A673 (cell line): ENCODE measurements around the gene PEAK3. TPM values are rescaled to one million over a fixed set of nuclear protein-coding genes. Genes with fewer than 3 reads are reported as not detected.

Source experiments
- BruUV-seq: library from RNA; stranded (reverse); fragments of 400-500 nt; replicated peaks from 2 replicates; lab custom pipeline; 2021; lab: Mats Ljungman, UMichigan
- CTCF ChIA-PET: fragments of 300-600 bp; sonication (Branson Sonifier 250); formaldehyde crosslinking; loops from one replicate; lab custom pipeline; 2022; ENCODE audit warnings: antibody characterized with exemption; lab: Charles Lee
- POLR2A ChIA-PET: fragments of 300-600 bp; sonication (Branson Sonifier 250); formaldehyde crosslinking; loops from one replicate; lab custom pipeline; 2022; ENCODE audit warnings: antibody characterized with exemption; ENCODE audit not compliant: low non-redundant PET; lab: Charles Lee
- DNase-seq: peaks from one replicate; pipeline ENCODE4 v3.0.0-alpha.2; 2015; ENCODE audit warnings: low spot score
- H3K27ac ChIP-seq: fragments of 200-600 bp; sonication (generic); 2 replicates; pipeline ENCODE4 v1.5.1; 2016; ENCODE audit warnings: mixed run types, low read depth, mild to moderate bottlenecking, mixed read lengths, antibody characterized with exemption, low read length; ENCODE audit not compliant: poor library complexity, severe bottlenecking
- H3K27me3 ChIP-seq: fragments of 200-600 bp; sonication (generic); replicated peaks from 2 replicates; pipeline ENCODE4 v1.6.1; 2017; ENCODE audit warnings: mixed run types, low read depth, mild to moderate bottlenecking, mixed read lengths, antibody characterized with exemption, low read length; ENCODE audit not compliant: insufficient read depth, poor library complexity
- H3K36me3 ChIP-seq: fragments of 200-600 bp; sonication (generic); 2 replicates; pipeline ENCODE4 v1.6.1; 2016; ENCODE audit warnings: mixed run types, mild to moderate bottlenecking, mixed read lengths, antibody characterized with exemption, low read length; ENCODE audit not compliant: insufficient read depth, poor library complexity, severe bottlenecking
- H3K4me1 ChIP-seq: fragments of 200-600 bp; sonication (generic); 2 replicates; pipeline ENCODE4 v1.6.1; 2017; ENCODE audit warnings: mixed run types, mild to moderate bottlenecking, mixed read lengths, antibody characterized with exemption, low read length; ENCODE audit not compliant: insufficient read depth, poor library complexity, severe bottlenecking
- H3K4me3 ChIP-seq: fragments of 200-600 bp; sonication (generic); 2 replicates; pipeline ENCODE4 v1.5.1; 2016; ENCODE audit warnings: low read depth, mixed run types, mild to moderate bottlenecking, mixed read lengths, low read length; ENCODE audit not compliant: poor library complexity, severe bottlenecking
- H3K9me3 ChIP-seq: fragments of 200-600 bp; sonication (generic); 2 replicates; pipeline ENCODE4 v1.6.1; 2016; ENCODE audit warnings: mixed run types, low read depth, mild to moderate bottlenecking, mixed read lengths, antibody characterized with exemption, low read length; ENCODE audit not compliant: poor library complexity, severe bottlenecking
- CTCF ChIP-seq: fragments of 300-800, 200-600 bp; sonication (generic); conservative IDR thresholded peaks from 2 replicates; pipeline ENCODE4 v1.5.1; 2017; ENCODE audit warnings: low read depth, mild to moderate bottlenecking, antibody characterized with exemption, low read length, moderate library complexity, mixed read lengths
- EZH2 ChIP-seq: fragments of 200-600 bp; sonication (generic); IDR thresholded peaks from 2 replicates; pipeline ENCODE4 v1.6.1; 2017; ENCODE audit warnings: borderline replicate concordance, low read depth, mild to moderate bottlenecking, mixed read lengths, antibody characterized with exemption, low read length; ENCODE audit not compliant: poor library complexity, severe bottlenecking
- intact Hi-C: fragments of 100-400 bp; cut with micrococcal nuclease; formaldehyde crosslinking; loops from one replicate; pipeline ENCODE4 v1.10.0; 2022; ENCODE audit not compliant: unreplicated experiment
- total RNA-seq: library from RNA; stranded (reverse); gene quantifications from 2 replicates; pipeline ENCODE4 v1.2.3, GENCODE V29; 2021

PEAK3 gene
- total RNA-seq, 1 experiment from 2014 or later = not detected

GRCh38 chr19:2242092-2242537 is 39.9 kb downstream of the PEAK3 start:
- no peaks in the 10 kb centered on the region for H3K27me3 ChIP-seq
- H3K36me3 ChIP-seq = peaks cover 60% of the 10 kb centered on the region
- no peaks in the 10 kb centered on the region for H3K9me3 ChIP-seq
- no peak for DNase-seq
- no TSS peak for BruUV-seq
- TF ChIP-seq CTCF (no peak), EZH2 (no peak)
- CTCF ChIA-PET = interaction anchor here (0.6 kb wide), 1 partner anchor 18 kb away, joined by 3 read pairs; no protein-coding TSS in a partner anchor
- H3K4me1 ChIP-seq = peaks cover 35% of the 10 kb centered on the region
- H3K4me3 ChIP-seq = no peak overlapping the region
- no peak overlapping the region for H3K27ac ChIP-seq
- intact Hi-C loops = no loop called here
- POLR2A ChIA-PET = no interaction called here

DNA sequence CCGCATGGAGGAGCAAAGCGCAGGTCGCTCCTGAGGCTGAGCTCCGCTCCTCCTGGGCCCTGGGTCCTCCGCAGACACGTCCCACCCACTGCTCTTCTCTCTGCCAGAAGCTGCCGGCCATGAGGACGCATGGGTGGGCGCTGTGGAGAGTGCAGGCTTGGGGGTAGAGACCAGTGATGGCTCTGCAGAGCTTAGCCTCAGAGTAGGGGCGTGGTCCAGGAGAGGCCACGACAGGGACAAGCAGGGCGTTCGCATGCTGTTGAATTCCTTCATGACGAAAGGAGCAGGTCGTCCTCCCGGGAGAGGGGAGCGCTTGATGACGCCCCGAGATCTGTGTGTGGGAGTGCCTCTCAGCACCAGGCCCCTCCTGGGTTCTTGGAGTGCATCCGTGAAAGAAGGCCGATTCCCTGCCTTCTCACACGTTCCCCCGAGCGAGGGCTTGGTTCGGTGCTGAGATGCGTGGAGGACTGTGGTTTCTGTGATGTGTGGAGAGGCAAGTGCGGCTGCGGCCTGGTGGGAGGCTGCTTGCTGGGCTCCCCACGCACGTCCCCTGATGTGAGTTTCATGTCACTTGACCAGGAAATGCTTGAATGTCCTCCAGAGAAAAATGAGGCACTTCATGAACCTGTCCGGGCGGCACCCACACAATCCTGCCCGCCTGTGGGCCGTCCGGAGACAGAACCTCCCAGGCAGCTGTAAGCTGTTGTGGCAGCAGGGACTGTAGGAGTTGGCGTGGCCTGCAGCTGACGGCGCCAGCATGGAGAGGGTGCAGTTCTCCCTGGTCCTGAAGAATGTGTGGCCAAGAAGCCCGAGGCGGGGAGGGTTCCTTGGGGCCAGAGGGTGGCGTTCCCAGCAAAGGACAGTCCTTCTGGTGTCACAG is 40.9 kb downstream of the PEAK3 start:
- CTCF ChIA-PET = no interaction called here
- Histone ChIP-seq H3K27ac (peak overlapping the region; percentile 88), H3K36me3 (peaks cover 50% of the 10 kb centered on the region), H3K4me3 (peak overlapping the region; percentile 96), H3K4me1 (peaks cover 35% of the 10 kb centered on the region), H3K9me3 (no peaks in the 10 kb centered on the region), H3K27me3 (no peaks in the 10 kb centered on the region)
- no peak for DNase-seq
- intact Hi-C loops = no loop called here
- TF ChIP-seq EZH2 (no peak), CTCF (no peak)
- no TSS peak for BruUV-seq
- POLR2A ChIA-PET = no interaction called here

- TF ChIP-seq CTCF (no peak), EZH2 (no peak)
- Histone ChIP-seq H3K4me1 (peaks cover 37% of the 10 kb centered on the region), H3K27me3 (no peaks in the 10 kb centered on the region), H3K36me3 (peaks cover 39% of the 10 kb centered on the region), H3K4me3 (peak overlapping the region; percentile 96), H3K27ac (peak overlapping the region; percentile 88), H3K9me3 (no peaks in the 10 kb centered on the region)
- intact Hi-C loops = loop anchor here (5.0 kb wide), 1 partner anchor 397 kb away; no protein-coding TSS in a partner anchor
- POLR2A ChIA-PET = interaction anchor here (0.6 to 0.7 kb wide), 3 partner anchors 55 to 87 kb away, joined by 3 to 12 read pairs (median 11); no protein-coding TSS in a partner anchor
- BruUV-seq = no TSS peak
- no peak for DNase-seq
- CTCF ChIA-PET = interaction anchor here (0.7 kb wide), 1 partner anchor 22 kb away, joined by 4 read pairs; no protein-coding TSS in a partner anchor
Observed at GRCh38 chr19:2239771-2240770, 41.9 kb downstream of the PEAK3 start.
